ENCODE results near the gene TNRC6B.

- no peak for TF ChIP-seq CTCF (IDR thresholded peaks at IDR 0.05)
- no peak for TF ChIP-seq POLR2A (IDR thresholded peaks at IDR 0.05)
These were observed 127.9 kb downstream of the TNRC6B start for GRCh38 chr22:40305625-40306024.
